ENCODE data around the gene TMEM244. TPM values are rescaled to one million over a fixed set of nuclear protein-coding genes. Genes with fewer than 3 reads are reported as not detected.
"Not testable (repeated sequence)": the region's sequence is repeated elsewhere in the genome, so short reads cannot be mapped to it uniquely, and the experiment has no call there.

Gene TMEM244
- not detected in 2 replicates for total RNA-seq (2014; rRNA removed; shearing (Covaris generic))
- polyA plus RNA-seq (2015; cell fraction: cytosol; rRNA removed), result not detected in 2 replicates
- polyA plus RNA-seq (2015; cell fraction: nucleus; rRNA removed), result not detected in 2 replicates

DNA sequence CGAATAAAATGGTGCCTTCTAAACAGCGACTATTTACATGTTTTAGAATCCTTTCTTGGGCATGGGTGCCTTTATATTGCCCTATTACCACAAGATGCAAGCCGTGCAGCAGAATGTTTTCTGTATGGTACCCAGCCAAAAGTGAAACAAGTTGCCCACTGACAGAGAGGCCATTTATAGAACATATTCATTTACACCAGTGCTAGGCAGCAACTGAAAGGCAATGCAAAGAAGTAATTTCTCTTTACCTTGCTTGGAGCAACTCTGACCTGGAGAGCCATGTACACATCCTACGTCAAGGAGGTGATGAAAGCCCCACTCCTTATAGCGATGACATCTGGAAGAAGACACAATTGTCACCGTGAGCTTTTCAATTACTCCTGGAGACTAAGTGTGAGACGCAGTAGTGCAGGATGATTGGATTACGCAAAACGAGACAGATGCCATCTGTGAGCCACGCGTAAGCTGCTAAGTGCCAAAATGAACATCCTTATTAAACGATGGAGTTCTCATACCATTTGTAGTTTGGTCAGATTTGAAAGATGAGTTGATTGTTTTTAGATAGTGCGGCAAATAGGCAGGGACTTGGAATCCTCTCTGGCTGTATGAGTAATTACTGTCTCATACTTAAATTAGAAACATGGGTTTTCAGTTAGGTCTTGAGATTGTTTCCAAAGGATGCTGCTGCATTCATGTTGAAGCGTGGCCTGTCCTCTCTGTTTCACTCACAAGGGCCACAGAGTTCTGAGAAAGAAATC is at the start of gene TMEM244:
Gene TMEM244 (minus strand): TSS at position 408 of the 758 bp plus-strand sequence. CDS start 127 bp downstream, at position 281.
- no peak for DNase-seq (ENCODE audit: low read depth)

- DNase-seq (ENCODE audit: low read depth), result no peak
These were observed 47.7 kb upstream of the TMEM244 start for GRCh38 chr6:129908858-129909257.

GRCh38 chr6:129908356-129908755 is 47.2 kb upstream of the TMEM244 start:
- DNase-seq (ENCODE audit: low read depth), result no peak

- no peak for DNase-seq (ENCODE audit: low read depth)
These were observed 45.5 kb upstream of the TMEM244 start for GRCh38 chr6:129906515-129907077.

- no peak for DNase-seq (ENCODE audit: low read depth)
These were observed 42.0 kb upstream of the TMEM244 start for GRCh38 chr6:129903082-129903481.

- no peak for DNase-seq (ENCODE audit: low read depth)
These were observed 41.6 kb upstream of the TMEM244 start for GRCh38 chr6:129902681-129903080.

GRCh38 chr6:129901910-129902309 is 40.8 kb upstream of the TMEM244 start:
- DNase-seq (ENCODE audit: low read depth), result peak; percentile 43

GRCh38 chr6:129895692-129896091 is 34.6 kb upstream of the TMEM244 start:
- no peak for DNase-seq (ENCODE audit: low read depth)

GRCh38 chr6:129894921-129895320 is 33.8 kb upstream of the TMEM244 start:
- no peak for DNase-seq (ENCODE audit: low read depth)

DNA sequence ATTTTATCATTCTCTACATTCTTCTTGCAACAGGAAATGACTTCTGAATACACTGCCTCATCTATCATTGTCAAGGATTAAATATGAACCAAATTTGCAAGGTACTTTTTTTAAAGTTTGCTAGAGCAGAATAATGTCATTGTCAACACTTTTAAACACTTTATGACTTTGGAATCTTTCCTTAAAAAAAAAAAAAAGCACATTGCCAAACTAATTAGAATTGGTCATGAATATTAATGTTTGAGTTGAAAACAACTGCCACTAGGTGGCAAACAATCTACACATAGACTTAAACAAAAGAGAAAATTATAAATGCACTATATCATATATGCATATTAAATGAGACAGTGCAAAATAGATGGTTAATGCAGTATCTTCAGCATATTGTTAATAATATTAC is 32.5 kb upstream of the TMEM244 start:
- DNase-seq (ENCODE audit: low read depth), result peak; percentile 14

GRCh38 chr6:129890701-129891100 is 29.6 kb upstream of the TMEM244 start:
- DNase-seq (ENCODE audit: low read depth), result peak; percentile 53

- DNase-seq (ENCODE audit: low read depth), result peak; percentile 81
These were observed 29.0 kb upstream of the TMEM244 start for GRCh38 chr6:129890164-129890563.

DNA sequence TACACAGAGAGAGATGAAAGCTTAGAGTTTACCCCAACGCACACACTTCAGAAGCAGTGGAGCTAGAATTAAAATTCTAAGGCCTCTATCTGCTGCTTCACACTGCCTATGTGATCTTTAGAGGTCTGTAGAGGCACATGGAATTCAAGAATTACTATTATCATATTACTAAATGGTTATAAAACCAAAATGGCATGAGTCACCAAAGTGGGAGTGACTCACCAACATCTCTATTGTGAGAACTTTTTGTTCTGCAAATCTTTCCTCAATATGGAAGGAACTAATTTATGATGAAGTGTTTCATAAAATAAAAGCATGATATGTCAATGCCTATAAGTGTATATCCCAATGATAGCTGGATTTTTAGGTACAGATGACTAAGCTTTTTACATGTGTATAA is 28.5 kb upstream of the TMEM244 start:
- peak; percentile 86 for DNase-seq (ENCODE audit: low read depth)

- DNase-seq (ENCODE audit: low read depth), result no peak
These were observed 25.5 kb upstream of the TMEM244 start for GRCh38 chr6:129886401-129887155.

DNA sequence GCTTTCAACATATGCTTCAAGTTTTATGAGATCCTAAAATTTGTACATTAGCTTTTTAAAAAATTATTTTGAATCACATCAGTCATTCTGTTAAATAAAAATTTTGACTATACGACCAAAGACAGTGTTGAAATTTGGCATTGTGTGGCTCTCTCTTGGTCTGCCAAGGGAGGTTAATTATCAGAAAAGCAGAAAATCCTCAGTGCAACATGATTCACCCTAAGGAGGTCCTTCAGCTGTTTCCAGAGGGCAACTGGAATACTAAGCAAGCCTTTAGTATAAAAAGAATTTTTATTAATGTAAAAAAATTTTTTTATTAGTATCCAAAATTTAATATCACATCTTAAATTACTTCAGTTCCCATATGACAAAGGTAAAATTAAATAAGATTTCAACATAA is 23.1 kb upstream of the TMEM244 start:
- no peak for DNase-seq (ENCODE audit: low read depth)

GRCh38 chr6:129882510-129883023 is 21.5 kb upstream of the TMEM244 start:
- DNase-seq (ENCODE audit: low read depth), result no peak

DNA sequence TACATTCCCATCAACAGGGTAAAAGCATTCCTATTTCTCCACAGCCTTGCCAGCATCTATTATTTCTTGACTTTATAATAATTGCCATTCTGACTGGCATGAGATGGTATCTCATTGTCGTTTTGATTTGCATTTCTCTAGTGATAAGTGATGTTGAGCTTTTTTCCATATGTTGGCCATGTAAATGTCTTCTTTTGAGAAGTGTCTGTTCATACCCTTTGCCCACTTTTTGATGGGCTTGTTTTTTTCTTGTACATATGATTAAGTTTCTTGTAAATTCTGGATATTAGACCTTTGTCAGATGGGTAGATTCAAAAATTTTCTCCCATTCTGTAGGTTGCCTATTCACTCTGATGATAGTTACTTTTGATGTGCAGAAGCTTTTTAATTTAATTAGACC is 16.8 kb upstream of the TMEM244 start:
- not testable (repeated sequence) for DNase-seq (ENCODE audit: low read depth)

- no peak for DNase-seq (ENCODE audit: low read depth)
These were observed 14.8 kb upstream of the TMEM244 start for GRCh38 chr6:129875610-129876520.

DNA sequence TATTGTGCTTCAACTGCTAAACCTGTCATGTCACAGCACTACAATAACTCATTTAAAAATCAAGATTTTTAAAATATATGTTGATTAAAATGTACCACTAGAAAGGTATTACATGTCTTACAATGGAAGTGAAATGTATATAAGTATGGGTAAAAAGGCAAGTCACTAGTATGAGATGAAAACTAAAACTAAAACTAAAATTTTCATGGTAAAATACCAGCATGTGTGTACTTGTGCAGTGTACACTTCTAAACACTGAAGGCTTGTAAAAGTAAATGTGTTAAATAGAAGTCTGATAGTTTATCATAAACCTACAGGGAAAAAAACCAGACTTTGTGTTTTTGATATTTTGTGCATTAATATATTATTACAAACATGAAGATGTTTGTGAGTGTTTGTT is 13.7 kb upstream of the TMEM244 start:
- no peak for DNase-seq (ENCODE audit: low read depth)

DNA sequence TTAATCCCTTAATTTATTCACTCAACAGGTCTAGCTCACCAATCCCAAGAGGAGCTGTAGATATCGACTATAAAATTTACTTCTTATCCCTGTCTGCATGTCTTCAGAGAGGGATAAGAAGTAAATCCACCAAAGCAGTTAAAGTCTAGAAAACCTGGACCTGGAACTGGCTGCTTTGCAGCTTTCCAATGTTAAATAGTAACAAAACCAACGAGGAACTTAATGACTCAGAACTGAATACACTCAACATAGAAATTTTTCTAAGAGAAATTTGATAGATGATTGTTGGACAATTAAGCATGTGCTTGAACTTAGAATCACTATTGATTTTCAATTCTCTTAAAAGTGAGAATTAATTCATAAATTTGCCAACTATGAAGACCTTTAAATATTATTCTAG is 11.5 kb upstream of the TMEM244 start:
- no peak for DNase-seq (ENCODE audit: low read depth)

DNA sequence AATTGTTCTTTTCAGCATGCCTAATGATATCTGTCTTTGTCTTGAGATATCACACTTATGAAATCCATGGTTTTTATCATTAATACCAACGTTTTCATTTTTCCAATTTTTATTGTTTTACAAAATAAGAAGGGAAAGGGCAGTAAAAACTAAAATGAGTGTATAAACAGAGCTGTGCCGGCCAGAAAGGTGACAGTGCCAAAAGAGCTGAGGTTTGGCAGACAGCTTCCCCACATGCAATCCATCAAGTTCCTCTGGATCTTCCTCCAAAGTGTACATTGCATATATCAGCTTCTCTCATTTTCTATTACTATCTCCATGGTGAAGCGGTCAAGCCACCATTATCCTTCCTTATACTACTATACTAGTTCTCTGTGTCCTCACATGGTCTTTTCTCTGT is 10.1 kb upstream of the TMEM244 start:
- DNase-seq (ENCODE audit: low read depth), result no peak

Data from HT1080 (cell line).